HuH-7 (cell line): ENCODE results near the gene CSH1.
"Not testable (repeated sequence)": the region's sequence is repeated elsewhere in the genome, so short reads cannot be mapped to it uniquely, and the experiment has no call there.

Source experiments
- DNase-seq: peaks from one replicate; pipeline ENCODE4 v3.0.0; 2011; ENCODE audit warnings: low spot score

Gene CSH1

DNA sequence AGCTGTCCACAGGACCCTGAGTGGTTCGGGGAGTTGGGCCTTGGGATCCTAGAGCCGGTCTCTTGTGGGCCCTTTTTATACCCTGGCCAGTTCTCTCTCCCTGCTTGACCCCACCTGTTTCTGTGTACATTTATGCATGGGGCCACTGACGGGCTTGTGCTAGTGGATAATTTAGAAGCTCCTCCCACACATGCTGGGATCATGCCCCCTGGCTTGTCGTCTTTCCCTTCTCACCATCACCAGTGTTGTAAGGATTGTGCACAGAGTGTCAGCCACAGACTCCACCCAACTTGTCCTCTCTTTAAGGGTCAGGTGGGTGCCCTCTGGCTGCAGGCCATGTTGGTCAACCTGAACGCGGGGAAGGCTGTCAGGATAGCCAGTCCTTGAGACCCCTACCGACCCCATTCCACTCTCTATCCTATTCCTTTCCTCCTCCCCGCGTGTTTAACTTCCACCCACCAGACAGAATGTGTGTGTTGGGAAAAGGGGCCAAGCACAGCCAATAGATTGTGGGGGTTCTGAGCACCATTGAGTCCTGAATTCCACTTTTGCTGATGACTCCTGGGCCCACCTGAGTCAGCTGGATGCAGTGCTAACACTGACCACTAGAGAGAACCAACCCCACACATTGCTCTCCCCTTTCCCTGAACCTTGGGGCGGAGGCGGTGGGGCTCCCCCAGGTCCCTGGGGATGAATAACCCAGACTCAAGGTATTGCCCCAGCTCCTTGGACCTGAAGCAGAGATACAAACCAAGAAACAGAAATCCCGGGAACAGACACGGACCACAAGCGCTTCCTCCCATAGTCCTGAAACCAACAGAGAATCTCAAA, at the start of gene CSH1:
CSH1 (minus strand) TSS at position 51 of the 831 bp plus-strand sequence. CDS start 63 bp downstream, outside the sequence.
- DNase-seq, result not testable (repeated sequence)

DNA sequence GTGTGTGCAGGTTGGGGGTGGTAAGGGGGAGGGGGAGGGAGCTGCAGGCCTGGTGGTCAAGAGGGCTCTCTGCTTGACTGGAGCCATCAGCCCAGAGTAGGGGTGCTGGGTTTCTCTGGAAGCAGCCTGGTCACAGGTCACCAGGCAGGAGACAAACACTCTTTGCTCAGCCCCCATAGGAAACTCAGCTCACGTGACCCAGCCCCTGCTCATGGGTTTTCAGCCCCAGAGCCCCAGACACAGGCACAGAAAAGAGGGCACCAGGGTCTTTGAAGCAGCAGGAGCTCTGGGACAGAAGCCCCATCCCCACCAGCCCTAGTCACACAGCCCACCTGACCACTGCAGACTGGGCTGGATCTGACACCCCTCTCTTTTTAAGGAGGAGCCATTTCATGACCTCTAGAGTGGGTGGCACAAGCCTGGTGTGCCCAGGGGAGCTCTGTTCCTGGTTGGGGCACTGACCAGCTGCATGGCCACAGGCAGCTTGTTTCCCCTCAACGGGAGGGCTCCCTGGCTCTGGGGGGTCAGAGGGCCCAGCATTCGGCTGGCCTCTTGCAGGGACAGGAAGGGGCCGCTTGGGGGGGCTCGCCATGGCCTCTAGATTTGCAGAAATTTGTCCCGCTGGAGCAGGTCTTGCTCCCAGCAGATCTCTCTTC, 49.5 kb upstream of the CSH1 start:
- DNase-seq, result no peak

DNA sequence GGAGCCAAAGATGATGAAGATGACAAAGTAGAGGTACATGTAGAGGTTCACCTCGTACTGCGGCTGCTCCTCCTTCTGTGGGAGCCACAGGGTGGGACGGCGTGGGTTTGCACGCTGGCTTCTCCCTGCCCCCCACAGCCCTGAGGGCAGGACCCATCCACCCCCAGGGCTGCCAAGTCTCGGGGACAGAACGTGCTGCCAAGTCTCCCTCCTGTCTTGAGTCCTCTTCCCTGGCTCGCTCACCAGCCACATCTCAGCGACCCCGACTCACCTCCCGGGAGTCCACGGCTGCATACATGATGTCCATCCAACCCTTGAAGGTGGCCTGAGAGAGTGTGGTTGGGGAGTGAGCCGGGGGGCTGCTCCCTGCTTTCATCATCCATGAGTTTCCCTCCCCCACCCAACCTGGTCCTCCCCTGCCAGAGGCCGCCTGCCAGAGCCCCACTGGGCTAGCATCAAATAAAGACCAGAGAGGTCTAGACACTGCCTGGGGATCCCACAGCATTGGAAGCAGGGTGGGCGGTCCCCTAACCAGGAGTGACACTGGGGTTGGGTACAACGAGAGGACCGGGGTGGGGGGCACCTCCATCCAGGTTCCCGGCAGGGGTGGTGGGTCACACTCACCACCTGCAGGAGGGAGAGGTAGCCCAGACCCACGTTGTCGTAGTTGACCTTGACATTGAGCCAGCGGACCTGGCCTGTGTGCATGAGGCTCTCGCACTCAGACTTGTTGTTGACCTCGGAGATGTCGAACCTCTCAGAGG, 48.5 kb upstream of the CSH1 start:
- no peak for DNase-seq

DNA sequence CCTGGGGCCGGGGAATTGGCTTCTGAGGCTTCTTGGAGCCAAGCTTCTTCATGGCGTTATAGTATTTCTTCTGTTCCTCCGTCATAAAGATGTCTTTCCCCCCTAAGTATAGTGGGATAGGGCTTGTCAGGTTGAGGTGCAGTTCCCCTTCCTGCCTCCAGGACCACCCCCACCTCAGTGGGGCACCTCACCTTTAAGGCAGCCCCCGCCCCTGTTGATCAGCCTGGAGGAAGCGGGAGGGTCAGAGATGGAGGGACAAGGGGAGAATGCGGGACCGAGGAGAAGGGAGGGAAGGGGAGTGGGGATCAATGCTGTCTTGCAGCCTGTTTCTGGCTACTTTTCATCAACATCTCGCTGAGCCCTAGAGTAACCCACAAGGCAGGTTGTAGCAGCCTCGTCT, 47.4 kb upstream of the CSH1 start:
- DNase-seq, result no peak

DNA sequence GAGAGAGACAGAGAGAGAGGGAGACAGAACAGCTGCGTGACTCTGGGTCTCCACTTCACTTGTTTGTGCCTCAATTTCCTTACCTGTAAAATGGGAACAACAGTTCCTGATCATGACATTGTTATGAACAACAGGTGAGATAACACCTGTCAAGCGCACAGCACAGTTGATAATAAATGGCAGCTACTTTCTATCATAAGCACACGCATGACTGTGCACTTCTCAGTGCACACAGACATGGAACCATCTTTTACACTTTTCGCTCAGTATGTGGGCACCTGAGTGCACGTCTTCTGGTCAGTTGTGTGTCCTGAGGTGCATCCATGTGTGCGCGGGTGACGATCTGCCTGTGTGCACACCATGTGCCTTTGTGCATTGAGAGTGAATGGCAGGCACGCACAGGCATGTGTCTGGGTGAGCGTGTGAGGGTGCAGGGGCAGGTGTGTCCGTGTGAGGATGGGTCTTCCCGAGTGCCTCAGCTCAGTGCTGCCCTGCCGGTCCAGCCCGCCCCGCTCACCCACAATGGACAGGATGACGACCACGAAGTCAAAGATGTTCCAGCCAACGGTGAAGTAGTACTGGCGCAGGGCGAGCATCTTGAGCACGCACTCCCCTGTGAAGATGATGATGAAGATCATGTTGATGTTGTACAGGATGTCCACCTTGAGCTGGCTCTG, 46.1 kb upstream of the CSH1 start:
- no peak for DNase-seq

DNA sequence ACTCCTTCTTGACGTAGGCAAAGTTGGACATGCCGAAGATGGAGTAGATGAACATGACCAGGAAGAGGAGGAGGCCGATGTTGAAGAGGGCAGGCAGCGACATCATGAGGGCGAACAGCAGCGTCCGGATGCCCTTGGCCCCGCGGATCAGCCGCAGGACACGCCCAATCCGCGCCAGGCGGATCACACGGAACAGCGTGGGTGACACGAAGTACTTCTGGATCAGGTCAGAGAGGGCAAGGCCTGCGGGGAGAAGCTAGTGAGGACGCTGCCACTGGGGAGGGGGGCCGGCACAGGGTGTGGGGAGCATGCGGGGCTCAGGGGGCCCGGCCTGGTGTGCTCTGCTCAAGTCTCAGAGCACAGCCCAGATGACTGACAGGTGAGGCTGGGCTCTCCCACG, 45.4 kb upstream of the CSH1 start:
- DNase-seq, result no peak

DNA sequence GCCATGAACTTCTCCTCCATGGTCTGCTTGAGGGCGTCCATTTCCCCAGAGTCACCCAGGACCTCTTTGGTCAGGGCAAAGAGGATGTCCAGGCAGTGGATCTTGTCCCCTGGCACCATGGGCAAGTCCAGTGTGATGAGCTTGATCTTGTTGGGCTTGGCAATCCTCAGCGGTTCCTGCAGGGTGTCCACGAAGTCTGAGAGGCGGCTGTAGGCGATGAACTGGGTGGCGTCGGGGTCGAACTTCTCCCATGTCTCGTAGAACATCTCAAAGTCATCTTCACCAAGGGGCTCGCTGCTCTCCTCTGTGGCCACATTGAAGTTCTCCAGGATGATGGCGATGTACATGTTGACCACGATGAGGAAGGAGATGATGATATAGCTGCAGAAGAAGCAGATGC, 44.8 kb upstream of the CSH1 start:
- DNase-seq, result no peak

DNA sequence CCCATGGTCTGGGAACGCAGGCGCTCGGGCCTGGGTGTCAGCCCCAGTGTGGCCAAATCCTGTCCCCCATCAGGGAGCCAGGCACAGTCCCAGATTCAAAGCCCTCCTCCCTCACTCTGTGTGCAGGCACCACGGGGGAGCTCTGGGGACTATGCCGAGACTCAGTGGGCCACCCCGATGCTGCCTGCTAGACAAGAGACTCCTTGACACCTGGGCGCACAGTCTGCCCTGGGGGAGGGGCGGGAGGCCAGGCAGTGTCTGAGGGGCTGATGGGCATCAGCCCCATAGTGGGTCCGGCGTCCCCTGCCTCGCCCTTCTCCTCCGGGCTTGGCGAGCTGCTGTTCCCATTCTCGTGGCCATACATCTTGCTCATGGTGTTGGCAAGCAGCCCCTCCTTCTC, 44.2 kb upstream of the CSH1 start:
- no peak for DNase-seq

DNA sequence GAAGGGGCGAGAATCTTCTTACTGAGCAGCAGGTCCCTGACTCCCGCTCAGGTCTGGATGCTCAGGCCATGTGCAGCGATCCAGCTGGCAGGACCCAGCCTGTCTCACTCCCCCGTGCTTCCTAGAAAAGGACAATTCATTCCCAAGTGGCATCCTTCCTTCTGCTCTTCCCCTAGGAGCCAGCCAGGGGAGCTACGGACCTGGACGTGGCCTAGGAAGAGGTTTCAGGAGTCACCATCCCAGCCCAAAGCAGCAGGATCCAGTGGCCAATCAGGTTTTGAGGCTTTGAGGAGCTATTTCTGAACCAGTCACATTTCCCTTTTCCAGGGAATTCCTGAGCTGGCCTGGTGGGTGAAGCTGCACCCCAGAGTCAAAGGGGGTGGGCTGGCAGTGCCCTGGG, 43.5 kb upstream of the CSH1 start:
- no peak for DNase-seq

DNA sequence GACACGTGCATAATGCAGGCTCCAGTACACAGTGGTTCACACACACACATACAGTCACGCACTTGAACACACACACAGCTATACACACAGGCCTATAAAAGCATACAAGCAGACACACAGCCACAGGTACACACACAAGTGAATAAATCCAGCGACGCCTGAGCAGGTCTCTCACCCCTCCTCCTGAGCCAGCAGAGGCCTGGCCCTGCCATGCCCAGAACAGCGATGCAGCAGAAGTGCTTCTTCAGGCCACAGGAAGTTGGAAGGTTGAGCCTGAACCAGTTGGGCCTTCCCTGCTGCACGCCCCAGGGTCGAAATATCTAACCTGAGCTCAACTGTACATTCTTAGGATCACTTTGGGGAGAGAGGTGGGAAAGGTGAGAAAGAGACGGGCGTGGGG, 43.0 kb upstream of the CSH1 start:
- no peak for DNase-seq

DNA sequence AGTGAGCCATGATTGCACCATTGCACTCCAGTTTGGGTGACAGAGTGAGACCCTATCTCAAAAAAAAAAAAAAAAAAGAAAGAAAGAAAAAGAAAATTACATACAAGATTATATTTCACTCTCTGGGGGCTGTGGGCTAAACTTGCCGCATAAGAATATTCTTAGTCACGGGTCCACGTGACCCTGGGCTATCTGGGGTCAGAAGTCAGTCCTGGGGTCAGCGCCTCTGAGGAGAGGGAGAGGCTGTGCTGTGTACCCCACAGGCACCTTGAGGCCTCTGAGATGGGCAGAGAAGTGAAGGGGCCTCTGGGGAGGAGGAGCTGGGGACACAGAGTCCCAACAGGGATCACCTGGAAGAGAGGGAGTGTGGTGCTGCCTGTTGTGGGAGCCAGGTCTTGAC, 41.5 kb upstream of the CSH1 start:
- DNase-seq, result no peak

DNA sequence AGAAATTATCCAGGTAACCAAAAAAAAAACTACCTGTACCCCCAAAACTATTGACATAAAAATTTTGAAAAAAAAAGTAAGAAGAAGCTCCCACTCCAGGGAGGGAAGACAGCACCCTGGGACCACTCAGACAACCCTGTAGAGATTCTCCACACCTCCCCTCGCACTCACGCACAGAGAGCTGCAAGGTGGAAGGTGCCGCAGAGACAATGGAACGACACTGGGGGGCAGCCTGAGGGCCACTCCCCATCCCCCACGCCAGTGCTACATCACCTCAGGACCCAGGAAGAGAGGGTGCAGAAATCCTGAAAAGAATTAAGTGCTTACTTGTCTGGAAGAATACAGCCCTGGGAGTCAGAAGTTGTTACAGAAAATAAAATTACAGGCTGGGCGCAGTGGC, 40.9 kb upstream of the CSH1 start:
- DNase-seq, result no peak

DNA sequence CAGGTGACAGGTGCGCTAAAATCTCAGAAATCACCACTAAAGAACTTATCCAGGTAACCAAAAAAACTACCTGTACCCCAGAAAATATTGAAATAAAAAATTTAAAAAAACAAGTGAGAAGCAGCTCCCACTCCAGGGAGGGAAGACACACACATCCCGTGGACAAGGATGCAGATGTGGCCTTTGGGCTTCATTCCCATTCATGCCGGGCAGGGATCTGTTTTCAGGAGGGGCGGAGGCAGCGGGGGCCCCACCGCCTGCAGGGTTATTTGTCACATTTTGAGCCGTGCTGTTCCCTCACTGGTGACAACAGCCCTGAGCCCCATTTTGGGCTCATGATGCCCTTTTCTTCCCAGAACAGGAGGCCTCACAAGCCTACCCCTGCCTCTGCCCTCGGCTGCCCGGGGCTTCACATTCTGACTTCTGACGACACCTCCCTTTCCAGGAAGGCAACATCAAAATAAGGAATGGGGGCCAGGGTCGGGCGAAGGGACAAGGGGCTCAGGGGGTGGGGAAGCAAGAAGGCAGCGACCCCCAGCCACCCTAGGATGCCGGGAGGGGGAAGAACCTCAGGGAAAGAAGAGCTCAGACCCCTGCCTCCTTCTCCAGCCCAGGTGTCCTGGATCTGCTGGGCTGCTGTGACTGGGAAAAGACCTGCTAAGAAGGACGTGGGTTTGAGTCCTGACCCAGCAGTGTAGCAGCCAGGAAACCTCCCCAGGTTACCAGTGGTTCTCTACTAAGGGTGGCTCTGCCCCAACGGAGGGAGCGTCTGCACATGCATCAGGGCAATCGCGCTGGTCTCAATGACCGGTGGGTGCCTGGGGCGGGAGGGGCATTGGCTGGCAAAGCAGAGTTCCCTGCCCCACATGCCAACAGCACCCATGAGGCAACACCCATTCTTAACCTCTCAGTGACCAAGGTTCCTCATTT, 38.1 kb upstream of the CSH1 start:
- DNase-seq, result no peak

DNA sequence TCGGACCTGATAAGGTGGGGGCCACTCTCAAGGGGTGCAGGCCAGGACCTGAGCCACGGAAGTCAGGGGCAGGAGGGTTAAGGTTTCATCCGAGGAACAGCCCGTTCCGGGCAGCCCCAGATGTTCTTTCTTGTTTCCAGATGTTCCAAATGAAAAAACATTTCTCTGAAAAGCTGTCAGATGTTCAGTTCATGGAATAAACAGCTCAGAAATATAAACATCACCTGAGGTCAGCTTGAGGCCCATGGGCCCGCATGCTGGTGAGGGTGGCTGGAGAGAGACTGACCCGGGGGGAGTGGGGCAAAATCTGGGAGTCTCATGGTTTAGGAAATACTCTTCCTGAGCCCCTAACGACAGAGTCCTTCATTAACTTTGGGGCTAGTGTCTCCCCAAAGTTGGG, 37.2 kb upstream of the CSH1 start:
- DNase-seq, result no peak

DNA sequence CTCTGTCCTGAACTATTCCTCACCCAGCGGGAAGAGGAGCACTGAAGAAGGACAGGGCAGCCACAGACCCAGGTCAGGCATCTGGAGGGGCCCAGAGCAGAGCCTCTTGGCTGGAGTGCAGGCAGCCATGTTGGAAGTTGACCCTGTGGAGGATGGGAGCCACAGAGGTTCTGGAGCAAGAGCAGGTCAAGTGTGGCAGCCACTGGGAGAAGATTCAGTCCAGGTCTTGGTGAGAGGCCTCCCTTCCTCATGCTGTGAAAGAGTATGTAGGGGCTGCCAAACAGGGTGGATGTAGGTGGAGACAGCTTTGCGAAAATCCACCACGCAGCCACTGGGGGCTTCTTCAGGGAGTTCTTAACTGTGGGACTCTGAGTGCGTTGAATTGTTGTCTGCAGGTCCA, 36.3 kb upstream of the CSH1 start:
- DNase-seq, result no peak

DNA sequence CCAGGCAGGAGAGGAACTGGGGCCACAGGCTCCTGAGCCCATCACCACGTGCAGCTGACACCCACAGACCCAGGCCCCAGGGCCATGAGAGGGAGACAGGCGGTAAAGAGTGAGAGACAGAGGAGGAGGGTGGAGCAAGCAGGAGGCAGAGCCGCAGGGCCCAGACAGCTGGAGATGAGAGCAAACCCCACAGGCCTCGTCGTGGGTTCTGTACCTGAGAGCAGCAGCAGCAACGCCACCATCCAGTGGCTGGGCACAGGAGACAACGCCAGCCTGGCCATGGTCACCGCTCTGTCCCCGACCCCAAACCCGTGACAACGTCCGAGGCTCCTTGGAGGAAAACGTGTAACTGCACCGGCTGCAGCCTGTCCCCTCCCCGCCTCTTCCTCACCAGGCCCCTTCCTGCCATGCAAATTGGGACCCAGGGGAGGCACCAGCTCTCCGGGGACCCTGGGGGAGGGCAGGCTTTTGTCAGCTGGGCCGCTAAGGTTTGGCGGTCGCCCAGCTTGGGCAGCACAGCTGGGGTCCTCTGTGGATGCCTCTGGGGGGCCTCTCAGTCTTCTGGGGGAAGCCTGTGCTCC, 35.7 kb upstream of the CSH1 start, which contains the start of gene CD79B:
CD79B (minus strand) TSS at position 351 of the 581 bp plus-strand sequence; CDS start at position 281, 70 bp downstream.
- no peak for DNase-seq

DNA sequence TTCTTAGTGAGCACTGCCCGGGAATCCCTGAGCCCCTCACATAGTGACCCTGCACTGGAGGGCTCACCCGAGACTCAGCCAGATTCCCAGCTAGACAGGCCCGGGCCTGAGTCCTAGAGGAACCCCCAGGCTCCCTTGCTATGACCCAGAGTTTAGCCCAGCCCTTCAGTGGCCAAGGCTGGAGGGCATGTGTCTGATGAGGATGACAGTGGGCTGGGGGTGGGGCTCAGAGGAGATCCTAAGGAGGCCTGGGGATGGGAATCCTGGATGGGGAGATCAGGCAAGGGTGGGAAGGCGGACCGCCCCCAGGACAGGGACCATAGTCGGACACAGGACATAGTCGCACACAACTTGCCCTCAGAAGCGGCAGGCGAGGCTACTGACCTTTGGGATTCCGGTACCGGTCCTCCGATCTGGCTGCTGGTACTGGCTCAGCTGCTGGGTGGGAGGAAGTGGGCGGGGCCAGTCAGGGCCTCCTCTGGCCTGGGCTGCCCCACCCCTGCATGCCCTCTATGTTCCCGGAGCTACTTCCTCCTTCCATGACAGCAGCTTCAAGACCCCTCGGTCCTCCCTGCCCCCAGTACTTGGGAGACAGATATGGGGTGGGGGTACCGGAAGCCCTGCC, 34.7 kb upstream of the CSH1 start:
- DNase-seq, result no peak

DNA sequence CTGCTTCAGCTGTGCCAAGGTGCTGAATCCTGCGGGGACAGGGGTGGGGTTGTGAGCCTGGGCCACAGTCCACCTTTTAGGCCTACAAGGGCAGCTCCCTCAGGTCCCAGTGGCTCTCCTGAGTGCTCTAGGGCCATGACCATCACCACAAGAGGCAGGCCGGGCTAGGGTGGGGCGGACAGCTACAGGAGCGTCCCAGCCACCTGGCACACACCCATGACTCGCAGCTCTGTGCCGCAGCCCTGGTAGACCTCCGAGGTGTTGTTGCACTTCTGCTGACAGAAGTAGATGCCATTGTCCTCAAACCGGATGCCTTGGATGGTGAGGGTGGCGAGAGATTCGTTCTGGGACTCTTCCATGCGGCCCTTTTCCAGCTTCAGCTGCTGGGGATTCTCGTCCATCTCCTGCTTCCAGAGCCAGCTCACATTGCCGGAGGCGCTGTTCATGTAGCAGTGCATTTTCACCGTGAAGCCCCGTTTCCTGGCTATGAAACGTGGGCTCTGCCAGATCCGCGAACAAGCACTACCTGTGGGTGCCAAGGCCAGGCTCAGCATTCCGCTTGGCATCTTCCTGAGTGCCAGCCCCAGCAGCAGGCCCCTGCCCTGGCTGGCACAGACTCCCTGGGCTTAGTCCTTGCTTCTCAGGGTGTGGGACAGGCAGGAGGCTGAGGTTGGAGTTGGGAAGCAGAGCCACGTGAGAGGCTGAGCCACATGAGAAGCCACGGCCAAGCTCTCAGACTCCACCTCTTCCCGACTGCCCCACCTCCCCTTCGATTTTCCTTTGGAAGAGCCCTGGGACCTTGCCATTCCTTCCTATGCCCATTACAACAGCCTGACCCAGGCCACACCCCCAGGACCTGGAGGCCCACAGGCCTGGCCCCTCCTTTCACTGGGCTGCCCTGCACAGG, 33.7 kb upstream of the CSH1 start:
- no peak for DNase-seq
